Measurements from ENCODE around the gene CREBBP.

DNA sequence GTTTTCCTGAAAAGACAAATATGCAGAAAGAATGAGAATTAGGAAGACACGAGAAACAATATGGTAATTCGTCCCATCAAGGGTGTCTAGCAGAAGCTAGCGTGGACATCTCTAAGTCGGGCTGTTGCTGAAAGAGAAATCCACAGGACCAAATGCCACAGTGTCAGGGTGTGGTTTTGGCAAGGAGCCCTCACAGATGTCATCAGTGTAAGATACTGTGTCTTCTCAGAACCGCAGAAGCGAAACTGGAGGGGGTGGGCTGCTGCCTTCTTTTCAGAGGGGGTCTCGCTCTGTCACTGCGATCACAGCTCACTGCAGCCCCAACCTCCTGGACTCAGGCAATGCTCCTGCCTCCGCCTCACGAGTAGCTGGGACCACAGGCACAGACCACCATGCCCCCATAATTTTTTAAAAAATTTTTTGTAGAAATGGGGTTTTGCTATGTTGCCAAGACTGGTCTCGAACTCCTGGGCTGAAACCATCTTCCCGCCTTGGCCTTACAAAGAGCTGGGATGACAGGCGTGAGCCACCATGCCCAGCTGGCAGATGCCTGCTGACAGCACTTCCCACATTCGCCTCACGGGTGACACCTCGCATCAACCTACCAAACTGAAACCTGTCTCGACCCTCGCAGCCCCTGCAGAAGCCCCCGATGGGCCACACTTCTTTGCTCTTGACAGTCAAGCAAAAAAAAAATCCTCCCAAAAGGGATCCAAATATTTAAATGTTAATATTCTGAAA is 189.4 kb downstream of the CREBBP start:
- TF ChIP-seq POLR2A (IDR thresholded peaks at IDR 0.05) = no peak
- TF ChIP-seq, protein P1, sequence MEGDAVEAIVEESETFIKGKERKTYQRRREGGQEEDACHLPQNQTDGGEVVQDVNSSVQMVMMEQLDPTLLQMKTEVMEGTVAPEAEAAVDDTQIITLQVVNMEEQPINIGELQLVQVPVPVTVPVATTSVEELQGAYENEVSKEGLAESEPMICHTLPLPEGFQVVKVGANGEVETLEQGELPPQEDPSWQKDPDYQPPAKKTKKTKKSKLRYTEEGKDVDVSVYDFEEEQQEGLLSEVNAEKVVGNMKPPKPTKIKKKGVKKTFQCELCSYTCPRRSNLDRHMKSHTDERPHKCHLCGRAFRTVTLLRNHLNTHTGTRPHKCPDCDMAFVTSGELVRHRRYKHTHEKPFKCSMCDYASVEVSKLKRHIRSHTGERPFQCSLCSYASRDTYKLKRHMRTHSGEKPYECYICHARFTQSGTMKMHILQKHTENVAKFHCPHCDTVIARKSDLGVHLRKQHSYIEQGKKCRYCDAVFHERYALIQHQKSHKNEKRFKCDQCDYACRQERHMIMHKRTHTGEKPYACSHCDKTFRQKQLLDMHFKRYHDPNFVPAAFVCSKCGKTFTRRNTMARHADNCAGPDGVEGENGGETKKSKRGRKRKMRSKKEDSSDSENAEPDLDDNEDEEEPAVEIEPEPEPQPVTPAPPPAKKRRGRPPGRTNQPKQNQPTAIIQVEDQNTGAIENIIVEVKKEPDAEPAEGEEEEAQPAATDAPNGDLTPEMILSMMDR (IDR thresholded peaks at IDR 0.05) = no peak
